Stomach (tissue), 4 donors: ENCODE results near the gene ROBO1.

Source experiments
- POLR2A ChIP-seq, 4 donors: fragments of 450-650 bp; IDR thresholded peaks; one replicate each; pipeline ENCODE4 v1.6.1; 2016; ENCODE audit warnings: antibody characterized with exemption in 4 of 4, control low read depth in 2 of 4, mild to moderate bottlenecking in 1 of 4, moderate library complexity in 1 of 4
- TF ChIP-seq, protein P1 (sequence below), 7 experiments: fragments of 450-650 bp in 4 of 7; fragments of 200-600 bp in 3 of 7; sonication (generic) in 3 of 7; IDR thresholded peaks; one replicate each; pipeline ENCODE4 v1.5.1; 2016 to 2019; ENCODE audit warnings: antibody characterized with exemption in 7 of 7, control low read depth in 2 of 7, mild to moderate bottlenecking in 1 of 7

DNA sequence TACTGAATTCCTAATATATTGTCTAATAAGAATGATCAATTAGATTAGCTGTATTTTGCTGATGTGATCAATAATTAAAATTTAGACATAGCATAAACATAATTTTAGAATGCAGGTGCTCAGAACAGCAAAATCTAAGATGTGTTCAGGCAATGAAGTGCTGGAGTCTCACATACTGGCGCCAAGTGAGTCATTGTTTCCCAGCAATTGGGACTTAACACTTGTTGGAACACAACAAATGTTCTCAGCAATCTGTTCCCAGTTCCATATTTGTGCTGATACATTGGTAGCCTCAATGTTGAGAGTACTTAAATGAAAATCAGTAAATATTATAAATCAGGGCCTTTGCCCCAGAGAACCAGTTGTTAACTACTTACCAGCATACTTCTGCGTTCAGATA is 619.0 kb downstream of the ROBO1 start:
- TF ChIP-seq, protein P1, sequence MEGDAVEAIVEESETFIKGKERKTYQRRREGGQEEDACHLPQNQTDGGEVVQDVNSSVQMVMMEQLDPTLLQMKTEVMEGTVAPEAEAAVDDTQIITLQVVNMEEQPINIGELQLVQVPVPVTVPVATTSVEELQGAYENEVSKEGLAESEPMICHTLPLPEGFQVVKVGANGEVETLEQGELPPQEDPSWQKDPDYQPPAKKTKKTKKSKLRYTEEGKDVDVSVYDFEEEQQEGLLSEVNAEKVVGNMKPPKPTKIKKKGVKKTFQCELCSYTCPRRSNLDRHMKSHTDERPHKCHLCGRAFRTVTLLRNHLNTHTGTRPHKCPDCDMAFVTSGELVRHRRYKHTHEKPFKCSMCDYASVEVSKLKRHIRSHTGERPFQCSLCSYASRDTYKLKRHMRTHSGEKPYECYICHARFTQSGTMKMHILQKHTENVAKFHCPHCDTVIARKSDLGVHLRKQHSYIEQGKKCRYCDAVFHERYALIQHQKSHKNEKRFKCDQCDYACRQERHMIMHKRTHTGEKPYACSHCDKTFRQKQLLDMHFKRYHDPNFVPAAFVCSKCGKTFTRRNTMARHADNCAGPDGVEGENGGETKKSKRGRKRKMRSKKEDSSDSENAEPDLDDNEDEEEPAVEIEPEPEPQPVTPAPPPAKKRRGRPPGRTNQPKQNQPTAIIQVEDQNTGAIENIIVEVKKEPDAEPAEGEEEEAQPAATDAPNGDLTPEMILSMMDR (IDR thresholded peaks at IDR 0.05), result no peak
- no peak for TF ChIP-seq POLR2A (IDR thresholded peaks at IDR 0.05)
